ENCODE results near the gene GOLGA6L10.
"Not testable (repeated sequence)": the region's sequence is repeated elsewhere in the genome, so short reads cannot be mapped to it uniquely, and the experiment has no call there.

- not testable (repeated sequence) for TF ChIP-seq CTCF (IDR thresholded peaks at IDR 0.05; ENCODE audit: low read depth, low read length, missing input control); YY1 (IDR thresholded peaks at IDR 0.05)
Observed at GRCh38 chr15:82334554-82334932, 14.7 kb downstream of the GOLGA6L10 start.
